Measurements from ENCODE around the gene EPHB6. TPM values are rescaled to one million over a fixed set of nuclear protein-coding genes. Genes with fewer than 3 reads are reported as not detected.

EPHB6 gene
- total RNA-seq, 1 donor from 2014 or later = 4.4 TPM

- no peaks in the 10 kb centered on the region for H3K36me3 ChIP-seq
- H3K9me3 ChIP-seq (replicated peaks) = no peaks in the 10 kb centered on the region
- H3K4me1 ChIP-seq = no peaks in the 10 kb centered on the region
- intact Hi-C loops (cut with micrococcal nuclease) = no loop called here
- no peak overlapping the region for H3K27ac ChIP-seq (replicated peaks)
- TF ChIP-seq CTCF (IDR thresholded peaks at IDR 0.05; ENCODE audit: borderline replicate concordance) = no peak
- DNase-seq = no peak
- H3K27me3 ChIP-seq (ENCODE audit: low read depth) = peaks cover 17% of the 10 kb centered on the region
- no peak overlapping the region for H3K4me3 ChIP-seq
Measured at GRCh38 chr7:142833174-142834048, 21.5 kb upstream of the EPHB6 start.

GRCh38 chr7:142835487-142835886 is 19.4 kb upstream of the EPHB6 start:
- H3K27me3 ChIP-seq (ENCODE audit: low read depth) = peaks cover 9% of the 10 kb centered on the region
- intact Hi-C loops (cut with micrococcal nuclease) = no loop called here
- DNase-seq = no peak
- H3K9me3 ChIP-seq (replicated peaks) = no peaks in the 10 kb centered on the region
- no peak for TF ChIP-seq CTCF (IDR thresholded peaks at IDR 0.05; ENCODE audit: borderline replicate concordance)
- no peaks in the 10 kb centered on the region for H3K4me1 ChIP-seq
- no peaks in the 10 kb centered on the region for H3K36me3 ChIP-seq
- no peak overlapping the region for H3K4me3 ChIP-seq
- no peak overlapping the region for H3K27ac ChIP-seq (replicated peaks)

- DNase-seq = no peak
- intact Hi-C loops (cut with micrococcal nuclease) = no loop called here
- Histone ChIP-seq H3K4me1 (no peaks in the 10 kb centered on the region), H3K27me3 (ENCODE audit: low read depth) (peaks cover 5% of the 10 kb centered on the region), H3K4me3 (no peak overlapping the region), H3K36me3 (no peaks in the 10 kb centered on the region), H3K27ac (replicated peaks) (no peak overlapping the region), H3K9me3 (replicated peaks) (no peaks in the 10 kb centered on the region)
- no peak for TF ChIP-seq CTCF (IDR thresholded peaks at IDR 0.05; ENCODE audit: borderline replicate concordance)
Measured at GRCh38 chr7:142836426-142836825, 18.4 kb upstream of the EPHB6 start.

- intact Hi-C loops (cut with micrococcal nuclease) = no loop called here
Measured at GRCh38 chr7:142838461-142839213, 16.2 kb upstream of the EPHB6 start.

More at GRCh38 chr7:142838461-142839213, 16.2 kb upstream of the EPHB6 start:
- Histone ChIP-seq H3K4me1 (no peaks in the 10 kb centered on the region), H3K27me3 (ENCODE audit: low read depth) (peaks cover 5% of the 10 kb centered on the region), H3K4me3 (no peak overlapping the region), H3K27ac (replicated peaks) (no peak overlapping the region), H3K36me3 (no peaks in the 10 kb centered on the region), H3K9me3 (replicated peaks) (no peaks in the 10 kb centered on the region)
- no peak for DNase-seq
- TF ChIP-seq CTCF (IDR thresholded peaks at IDR 0.05; ENCODE audit: borderline replicate concordance) = no peak

All from left ventricle myocardium inferior (tissue), 1 donor.